COR-L47 (cell line): ENCODE measurements around the gene CLTB.
"Not testable (repeated sequence)": the region's sequence is repeated elsewhere in the genome, so short reads cannot be mapped to it uniquely, and the experiment has no call there.

Source experiments
- DNase-seq: peaks from one replicate; lab custom pipeline; 2025; lab: John Stamatoyannopoulos, UW

CLTB gene

GRCh38 chr5:176427971-176428370 lies 11.6 kb upstream of the CLTB start:
- no peak for DNase-seq

GRCh38 chr5:176426876-176427275 lies 10.5 kb upstream of the CLTB start:
- DNase-seq, result no peak

- no peak for DNase-seq
Measured at GRCh38 chr5:176425791-176426190, 9.5 kb upstream of the CLTB start.

GRCh38 chr5:176425138-176425537 lies 8.8 kb upstream of the CLTB start:
- DNase-seq, result no peak

GRCh38 chr5:176424181-176424580 lies 7.8 kb upstream of the CLTB start:
- no peak for DNase-seq

- DNase-seq, result no peak
Measured at GRCh38 chr5:176420972-176421544, 4.7 kb upstream of the CLTB start.

- DNase-seq, result no peak
Measured at GRCh38 chr5:176420086-176420485, 3.7 kb upstream of the CLTB start.

GRCh38 chr5:176418251-176418650 lies 1.9 kb upstream of the CLTB start:
- no peak for DNase-seq

- no peak for DNase-seq
Measured at GRCh38 chr5:176416965-176417364, 626 bp upstream of the CLTB start.

GRCh38 chr5:176415240-176415951 lies 943 bp downstream of the CLTB start:
- DNase-seq, result no peak

- DNase-seq, result no peak
Measured at GRCh38 chr5:176414704-176415103, 1.6 kb downstream of the CLTB start.

- DNase-seq, result no peak
Measured at GRCh38 chr5:176413709-176414191, 2.6 kb downstream of the CLTB start.

GRCh38 chr5:176413255-176413565 lies 3.1 kb downstream of the CLTB start:
- DNase-seq, result no peak

GRCh38 chr5:176412517-176413254 lies 3.7 kb downstream of the CLTB start:
- DNase-seq, result no peak

- no peak for DNase-seq
Measured at GRCh38 chr5:176410486-176411180, 5.7 kb downstream of the CLTB start.

GRCh38 chr5:176409765-176410164 lies 6.6 kb downstream of the CLTB start:
- DNase-seq, result no peak

GRCh38 chr5:176408590-176408989 lies 7.7 kb downstream of the CLTB start:
- DNase-seq, result no peak

- not testable (repeated sequence) for DNase-seq
Measured at GRCh38 chr5:176408252-176408573, 8.1 kb downstream of the CLTB start.

- DNase-seq, result no peak
Measured at GRCh38 chr5:176407456-176408251, 8.7 kb downstream of the CLTB start.

- no peak for DNase-seq
Measured at GRCh38 chr5:176406436-176407052, 9.8 kb downstream of the CLTB start.

- DNase-seq, result no peak
Measured at GRCh38 chr5:176405656-176406435, 10.5 kb downstream of the CLTB start.
